Uterus (tissue), 2 donors: ENCODE data around the gene SLC25A15.

Experiments
- POLR2A ChIP-seq, 2 donors: fragments of 450-650 bp; IDR thresholded peaks; one replicate each; pipeline ENCODE4 v1.6.1; 2016; ENCODE audit warnings: antibody characterized with exemption in 2 of 2, mild to moderate bottlenecking in 1 of 2, moderate library complexity in 1 of 2
- TF ChIP-seq, protein P1 (sequence below), 4 experiments: fragments of 200-600 bp in 2 of 4; fragments of 450-650 bp in 2 of 4; sonication (generic) in 2 of 4; IDR thresholded peaks; one replicate each; pipeline ENCODE4 v1.5.1; 2016 to 2019; ENCODE audit warnings: antibody characterized with exemption in 4 of 4, mild to moderate bottlenecking in 2 of 4, moderate library complexity in 1 of 4

DNA sequence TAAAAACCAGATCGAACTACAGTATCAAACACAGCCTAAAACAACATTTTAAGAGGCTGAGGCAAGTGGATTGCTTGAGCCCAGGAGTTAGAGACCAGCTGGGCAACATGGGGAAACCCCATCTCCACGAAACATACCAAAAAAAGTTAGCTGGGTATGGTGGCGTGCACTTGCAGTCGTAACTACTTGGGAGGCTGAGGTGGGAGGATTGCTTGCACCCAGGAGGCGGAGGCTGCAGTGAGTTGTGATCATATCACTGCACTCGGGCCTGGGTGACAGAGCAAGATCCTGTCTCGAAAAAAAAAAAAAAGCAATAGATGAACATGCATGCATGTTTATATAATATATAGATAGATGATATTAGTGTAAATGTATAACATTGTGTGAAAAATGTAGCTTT, 13.2 kb upstream of the SLC25A15 start:
- TF ChIP-seq, protein P1, sequence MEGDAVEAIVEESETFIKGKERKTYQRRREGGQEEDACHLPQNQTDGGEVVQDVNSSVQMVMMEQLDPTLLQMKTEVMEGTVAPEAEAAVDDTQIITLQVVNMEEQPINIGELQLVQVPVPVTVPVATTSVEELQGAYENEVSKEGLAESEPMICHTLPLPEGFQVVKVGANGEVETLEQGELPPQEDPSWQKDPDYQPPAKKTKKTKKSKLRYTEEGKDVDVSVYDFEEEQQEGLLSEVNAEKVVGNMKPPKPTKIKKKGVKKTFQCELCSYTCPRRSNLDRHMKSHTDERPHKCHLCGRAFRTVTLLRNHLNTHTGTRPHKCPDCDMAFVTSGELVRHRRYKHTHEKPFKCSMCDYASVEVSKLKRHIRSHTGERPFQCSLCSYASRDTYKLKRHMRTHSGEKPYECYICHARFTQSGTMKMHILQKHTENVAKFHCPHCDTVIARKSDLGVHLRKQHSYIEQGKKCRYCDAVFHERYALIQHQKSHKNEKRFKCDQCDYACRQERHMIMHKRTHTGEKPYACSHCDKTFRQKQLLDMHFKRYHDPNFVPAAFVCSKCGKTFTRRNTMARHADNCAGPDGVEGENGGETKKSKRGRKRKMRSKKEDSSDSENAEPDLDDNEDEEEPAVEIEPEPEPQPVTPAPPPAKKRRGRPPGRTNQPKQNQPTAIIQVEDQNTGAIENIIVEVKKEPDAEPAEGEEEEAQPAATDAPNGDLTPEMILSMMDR (IDR thresholded peaks at IDR 0.05): no peak
- TF ChIP-seq POLR2A (IDR thresholded peaks at IDR 0.05): no peak
